Testis (tissue), 2 donors: ENCODE data around the gene CLEC16A.

ENCODE experiments used
- POLR2A ChIP-seq: fragments of 450-650 bp; IDR thresholded peaks from one replicate; pipeline ENCODE4 v1.6.1; 2017; ENCODE audit warnings: antibody characterized with exemption, mild to moderate bottlenecking, moderate library complexity
- TF ChIP-seq, protein P1 (sequence below), 3 experiments: fragments of 450-650 bp in 2 of 3; fragments of 200-600 bp in 1 of 3; sonication (generic) in 1 of 3; IDR thresholded peaks; one replicate each; pipeline ENCODE4 v1.5.1; 2016 to 2019; ENCODE audit warnings: antibody characterized with exemption in 3 of 3, mild to moderate bottlenecking in 2 of 3, moderate library complexity in 1 of 3

DNA sequence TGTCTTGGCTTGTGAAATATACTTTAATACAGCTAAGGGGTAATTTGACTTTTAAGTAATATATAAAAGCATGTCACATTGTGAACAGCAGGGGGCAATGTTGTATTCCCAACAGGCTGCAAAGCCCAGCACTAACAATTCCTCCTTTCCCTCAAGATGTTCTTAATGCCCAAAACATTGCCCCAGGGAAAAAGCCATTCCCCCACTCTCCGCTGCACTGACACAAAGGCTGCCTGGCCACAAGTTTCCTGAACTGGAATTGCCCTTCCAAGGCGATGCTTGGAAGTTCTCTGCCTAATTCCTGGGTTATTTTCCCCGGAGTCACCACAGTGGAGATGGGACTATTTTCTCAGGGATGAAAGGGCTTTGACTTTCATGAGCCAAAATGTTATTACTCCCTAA lies 27.2 kb downstream of the CLEC16A start:
- no peak for TF ChIP-seq POLR2A
- TF ChIP-seq, protein P1, sequence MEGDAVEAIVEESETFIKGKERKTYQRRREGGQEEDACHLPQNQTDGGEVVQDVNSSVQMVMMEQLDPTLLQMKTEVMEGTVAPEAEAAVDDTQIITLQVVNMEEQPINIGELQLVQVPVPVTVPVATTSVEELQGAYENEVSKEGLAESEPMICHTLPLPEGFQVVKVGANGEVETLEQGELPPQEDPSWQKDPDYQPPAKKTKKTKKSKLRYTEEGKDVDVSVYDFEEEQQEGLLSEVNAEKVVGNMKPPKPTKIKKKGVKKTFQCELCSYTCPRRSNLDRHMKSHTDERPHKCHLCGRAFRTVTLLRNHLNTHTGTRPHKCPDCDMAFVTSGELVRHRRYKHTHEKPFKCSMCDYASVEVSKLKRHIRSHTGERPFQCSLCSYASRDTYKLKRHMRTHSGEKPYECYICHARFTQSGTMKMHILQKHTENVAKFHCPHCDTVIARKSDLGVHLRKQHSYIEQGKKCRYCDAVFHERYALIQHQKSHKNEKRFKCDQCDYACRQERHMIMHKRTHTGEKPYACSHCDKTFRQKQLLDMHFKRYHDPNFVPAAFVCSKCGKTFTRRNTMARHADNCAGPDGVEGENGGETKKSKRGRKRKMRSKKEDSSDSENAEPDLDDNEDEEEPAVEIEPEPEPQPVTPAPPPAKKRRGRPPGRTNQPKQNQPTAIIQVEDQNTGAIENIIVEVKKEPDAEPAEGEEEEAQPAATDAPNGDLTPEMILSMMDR (IDR thresholded peaks at IDR 0.05), result peak; percentile 86 to 90 (median 89)
